ENCODE measurements around the gene SLTM. TPM values are rescaled to one million over a fixed set of nuclear protein-coding genes. Genes with fewer than 3 reads are reported as not detected.

The SLTM gene
- 122 TPM for total RNA-seq (2013)
- polyA plus RNA-seq (100 to 1,000 TPM in 1 of 3 donors, 10 to 100 TPM in 2; 26.5 to 105 (median 34.3) TPM), polyA minus RNA-seq (36.7 and 58.3 TPM in 2 replicates), total RNA-seq (44.1 to 189 (median 119) reads per million in 11 experiments)

GRCh38 chr15:58933281-58934113 lies at the start of gene SLTM:
Gene SLTM, minus strand, starts transcription at chr15:58933679. Its CDS starts 114 bp downstream, at chr15:58933565.
- H3K4me1 Mint-ChIP-seq = peaks cover 20% of the 10 kb centered on the region
- Histone ChIP-seq H3K27me3 (ENCODE audit: control insufficient read depth in 2 of 2, insufficient read depth in 2 of 2, low read length in 2 of 2) (no peaks in the 10 kb centered on the region), H2AFZ (ENCODE audit: insufficient read depth, low read depth, low read length, poor library complexity, severe bottlenecking) (peak within 1 kb of the TSS; percentile 87), H3K4me1 (ENCODE audit: control insufficient read depth in 1 of 2, insufficient read depth in 2 of 2, low read length in 2 of 2) (peaks cover 22 to 30% of the 10 kb centered on the region in 2 donors), H3K4me2 (replicated peaks; ENCODE audit: extremely low read depth, low read length, poor library complexity, severe bottlenecking) (peak within 1 kb of the TSS; percentile 88), H3K36me3 (replicated peaks in 1 of 2; ENCODE audit: control insufficient read depth in 1 of 2, insufficient read depth in 2 of 2, low read length in 2 of 2) (peaks cover 15 to 20% of the 10 kb centered on the region in 2 donors), H3K9ac (ENCODE audit: insufficient read depth, low read length, poor library complexity, severe bottlenecking) (peak within 1 kb of the TSS; percentile 95), H3K9me3 (replicated peaks in 1 of 2; ENCODE audit: control insufficient read depth in 1 of 2, insufficient read depth in 1 of 2, low read length in 2 of 2) (no peaks in the 10 kb centered on the region), H3K79me2 (ENCODE audit: insufficient read depth, low read length) (peaks cover 45% of the 10 kb centered on the region), H3K4me3 (replicated peaks in 1 of 3; ENCODE audit: low read depth in 2 of 3, low read length in 3 of 3) (peak within 1 kb of the TSS; percentile 74 to 95 (median 90)), H3K27ac (ENCODE audit: low read depth in 1 of 2, low read length in 2 of 2) (peak within 1 kb of the TSS; percentile 93 to 99), H4K20me1 (ENCODE audit: insufficient read depth, low read length) (peaks cover 33% of the 10 kb centered on the region)
- TF ChIP-seq, protein P1, sequence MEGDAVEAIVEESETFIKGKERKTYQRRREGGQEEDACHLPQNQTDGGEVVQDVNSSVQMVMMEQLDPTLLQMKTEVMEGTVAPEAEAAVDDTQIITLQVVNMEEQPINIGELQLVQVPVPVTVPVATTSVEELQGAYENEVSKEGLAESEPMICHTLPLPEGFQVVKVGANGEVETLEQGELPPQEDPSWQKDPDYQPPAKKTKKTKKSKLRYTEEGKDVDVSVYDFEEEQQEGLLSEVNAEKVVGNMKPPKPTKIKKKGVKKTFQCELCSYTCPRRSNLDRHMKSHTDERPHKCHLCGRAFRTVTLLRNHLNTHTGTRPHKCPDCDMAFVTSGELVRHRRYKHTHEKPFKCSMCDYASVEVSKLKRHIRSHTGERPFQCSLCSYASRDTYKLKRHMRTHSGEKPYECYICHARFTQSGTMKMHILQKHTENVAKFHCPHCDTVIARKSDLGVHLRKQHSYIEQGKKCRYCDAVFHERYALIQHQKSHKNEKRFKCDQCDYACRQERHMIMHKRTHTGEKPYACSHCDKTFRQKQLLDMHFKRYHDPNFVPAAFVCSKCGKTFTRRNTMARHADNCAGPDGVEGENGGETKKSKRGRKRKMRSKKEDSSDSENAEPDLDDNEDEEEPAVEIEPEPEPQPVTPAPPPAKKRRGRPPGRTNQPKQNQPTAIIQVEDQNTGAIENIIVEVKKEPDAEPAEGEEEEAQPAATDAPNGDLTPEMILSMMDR (IDR thresholded peaks at IDR 0.05) = peak; percentile 25
- DNase-seq = peak; percentile 92 to 93 (median 92)
- H3K27ac Mint-ChIP-seq = peak within 1 kb of the TSS; percentile 99 to 100 (median 100)
- peaks cover 5 to 14% of the 10 kb centered on the region in 2 donors for H3K36me3 Mint-ChIP-seq
- H3K27me3 Mint-ChIP-seq (ENCODE audit: low read depth in 3 of 3) = no peaks in the 10 kb centered on the region
- H3K9me3 Mint-ChIP-seq = no peaks in the 10 kb centered on the region
- intact Hi-C loops (cut with micrococcal nuclease) = loop anchor here in 1 of 2 donors (5.0 to 10.0 kb wide), 2 partner anchors 54 to 179 kb away; partner anchors contain the start of gene RNF111
- under 1% methylated on average over 101 of the region's 101 CpGs for WGBS (ENCODE audit: insufficient coverage)
- peak within 1 kb of the TSS; percentile 96 to 99 for H3K4me3 Mint-ChIP-seq

DNA sequence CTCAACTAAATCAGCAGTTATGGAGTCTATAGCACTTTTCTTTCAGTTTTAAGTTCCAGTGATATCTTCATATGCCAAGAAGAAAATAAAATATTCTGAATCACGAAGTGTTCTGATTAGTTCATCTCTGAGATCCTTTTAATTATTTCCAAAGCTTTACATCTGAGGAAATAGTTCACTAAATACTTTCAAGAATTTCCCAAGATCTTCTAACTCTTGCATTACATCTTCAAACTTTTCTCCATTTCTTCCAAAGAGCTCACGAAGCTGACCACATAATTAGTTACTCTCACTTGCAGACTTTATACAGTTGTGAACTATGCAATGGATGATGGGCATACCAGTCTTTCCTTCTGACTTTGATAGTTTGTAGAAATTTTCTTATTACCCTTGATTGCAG lies 49.8 kb upstream of the SLTM start:
- Mint-ChIP-seq H3K4me3 (no peak overlapping the region), H3K27ac (peak overlapping the region in 4 of 7 donors; percentile 23 to 82 (median 48)), H3K4me1 (peaks cover 73% of the 10 kb centered on the region), H3K27me3 (ENCODE audit: low read depth in 3 of 3) (peaks cover 0 to 5% (median 0%) of the 10 kb centered on the region in 3 donors), H3K9me3 (no peaks in the 10 kb centered on the region), H3K36me3 (peaks cover 0 to 2% of the 10 kb centered on the region in 2 donors)
- H3K4me1 ChIP-seq (ENCODE audit: control insufficient read depth in 1 of 2, insufficient read depth in 2 of 2, low read length in 2 of 2) = peaks cover 72 to 87% of the 10 kb centered on the region in 2 donors
- peaks cover 8% of the 10 kb centered on the region for H3K79me2 ChIP-seq (ENCODE audit: insufficient read depth, low read length)
- H3K27ac ChIP-seq (ENCODE audit: low read depth in 1 of 2, low read length in 2 of 2) = peak overlapping the region in 1 of 2 donors; percentile 39
- H4K20me1 ChIP-seq (ENCODE audit: insufficient read depth, low read length) = no peaks in the 10 kb centered on the region
- TF ChIP-seq, protein P1 (IDR thresholded peaks at IDR 0.05) = no peak
- H3K9me3 ChIP-seq (replicated peaks in 1 of 2; ENCODE audit: control insufficient read depth in 1 of 2, insufficient read depth in 1 of 2, low read length in 2 of 2) = no peaks in the 10 kb centered on the region
- peak overlapping the region; percentile 2 for H3K4me2 ChIP-seq (replicated peaks; ENCODE audit: extremely low read depth, low read length, poor library complexity, severe bottlenecking)
- H3K9ac ChIP-seq (ENCODE audit: insufficient read depth, low read length, poor library complexity, severe bottlenecking) = no peak overlapping the region
- no peaks in the 10 kb centered on the region for H3K36me3 ChIP-seq (replicated peaks in 1 of 2; ENCODE audit: control insufficient read depth in 1 of 2, insufficient read depth in 2 of 2, low read length in 2 of 2)
- no peaks in the 10 kb centered on the region for H3K27me3 ChIP-seq (ENCODE audit: control insufficient read depth in 2 of 2, insufficient read depth in 2 of 2, low read length in 2 of 2)
- intact Hi-C loops (cut with micrococcal nuclease) = loop anchor here (5.0 to 10.0 kb wide), 4 partner anchors 52 to 702 kb away; partner anchors contain the start of genes CCNB2 (in 2 of the 2) and BNIP2 (in 1 of the 2)
- H3K4me3 ChIP-seq (replicated peaks in 1 of 3; ENCODE audit: low read depth in 2 of 3, low read length in 3 of 3) = peak overlapping the region in 1 of 3 experiments; percentile 8
- peak overlapping the region; percentile 22 for H2AFZ ChIP-seq (ENCODE audit: insufficient read depth, low read depth, low read length, poor library complexity, severe bottlenecking)
- no CpG with 5 or more reads among the region's 2 CpGs for WGBS (ENCODE audit: insufficient coverage)
- DNase-seq = no peak

All from CD14-positive monocyte (primary cell).